Regular cardiac myocyte (primary cell): ENCODE measurements around the gene MYBBP1A. TPM values are rescaled to one million over a fixed set of nuclear protein-coding genes. Genes with fewer than 3 reads are reported as not detected.

Experiments used
- total RNA-seq: library from RNA; depleted of rRNA; stranded (reverse); fragments of >200 nt; gene quantifications from 2 replicates; pipeline ENCODE4 v1.2.3, GENCODE V29; 2014

MYBBP1A gene
- total RNA-seq: 49.3 and 84.7 TPM in 2 replicates

GRCh38 chr17:4554997-4555799 lies at the start of gene MYBBP1A:
Gene MYBBP1A (minus strand): TSS chr17:4555384. CDS start chr17:4555324, 60 bp downstream.

GRCh38 chr17:4584101-4584916 lies 29.1 kb upstream of the MYBBP1A start, which contains the start of gene SMTNL2:
Gene SMTNL2 (plus strand): TSS chr17:4584529. CDS start chr17:4584606, 77 bp downstream.

GRCh38 chr17:4560421-4560820 lies 5.2 kb upstream of the MYBBP1A start, which contains the start of gene GGT6:
Gene GGT6 (minus strand): TSS chr17:4560577. CDS start chr17:4560521, 56 bp downstream.

DNA sequence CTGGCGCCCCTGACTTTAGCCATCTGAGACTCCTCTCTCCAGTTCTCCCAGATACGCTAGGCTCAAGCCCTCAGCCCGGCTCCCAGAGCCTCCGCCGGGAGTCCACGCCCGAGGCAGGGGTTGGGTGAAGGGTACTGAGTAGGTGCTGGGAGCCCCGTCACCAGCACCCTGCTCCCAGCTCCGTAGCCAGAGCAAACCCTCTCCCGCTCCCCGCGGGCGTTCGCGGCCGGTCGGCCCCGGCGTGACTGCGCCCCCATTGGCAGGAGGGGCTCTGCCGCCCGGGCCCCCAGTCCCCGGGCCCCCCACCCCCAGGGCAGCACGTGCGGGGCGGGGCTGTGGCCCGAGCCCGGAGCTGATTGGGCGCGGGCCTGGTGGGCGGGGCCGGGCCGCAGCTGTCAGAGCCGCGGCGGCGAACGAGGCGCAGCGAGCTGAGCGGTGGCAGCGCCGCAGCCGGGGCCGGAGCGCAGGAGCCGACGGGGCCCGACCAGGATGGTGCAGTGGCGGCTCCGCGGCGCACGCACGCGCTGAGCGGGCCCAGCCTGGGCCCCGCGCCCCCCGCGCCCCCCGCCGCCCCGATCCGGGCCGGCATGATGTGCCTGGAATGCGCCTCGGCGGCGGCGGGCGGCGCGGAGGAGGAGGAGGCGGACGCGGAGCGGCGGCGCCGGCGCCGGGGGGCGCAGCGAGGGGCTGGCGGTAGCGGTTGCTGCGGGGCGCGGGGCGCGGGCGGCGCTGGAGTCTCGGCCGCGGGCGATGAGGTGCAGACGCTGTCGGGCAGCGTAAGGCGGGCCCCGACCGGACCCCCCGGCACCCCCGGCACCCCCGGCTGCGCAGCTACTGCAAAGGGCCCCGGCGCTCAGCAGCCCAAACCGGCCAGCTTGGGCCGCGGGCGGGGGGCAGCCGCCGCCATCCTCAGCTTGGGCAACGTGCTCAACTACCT lies 56.5 kb downstream of the MYBBP1A start, which contains the start of gene SPNS2:
TSS of gene SPNS2 (plus strand) at position 421 of the 937 bp plus-strand sequence. CDS start at position 588, 167 bp downstream.

Other genes with a start within 250 kb of the MYBBP1A start
- gene UBE2G1, start 188.7 kb downstream of the MYBBP1A start, total RNA-seq: 24.8 and 28.4 TPM in 2 replicates
- gene SPNS3, start 121.4 kb downstream of the MYBBP1A start, total RNA-seq: not detected in 2 replicates
- gene SPNS2, start 56.5 kb downstream of the MYBBP1A start, total RNA-seq: 0.96 and 1.1 TPM in 2 replicates
- gene GGT6, start 5.2 kb upstream of the MYBBP1A start, total RNA-seq: not detected in 2 replicates
- gene SMTNL2, start 29.1 kb upstream of the MYBBP1A start, total RNA-seq: under 0.01 TPM in 2 replicates
- not detected in 2 replicates for gene ALOX15, start 86.3 kb upstream of the MYBBP1A start, total RNA-seq
- gene PELP1, start 148.8 kb upstream of the MYBBP1A start, total RNA-seq: 25.1 and 29.6 TPM in 2 replicates
- gene ARRB2, start 155.2 kb upstream of the MYBBP1A start, total RNA-seq: 2.1 and 3.9 TPM in 2 replicates
- 11.7 and 12.7 TPM in 2 replicates for gene MED11, start 176.0 kb upstream of the MYBBP1A start, total RNA-seq
- under 0.01 TPM in 2 replicates for gene ZMYND15, start 184.4 kb upstream of the MYBBP1A start, total RNA-seq
- 0.58 and 2.0 TPM in 2 replicates for gene CXCL16, start 184.5 kb upstream of the MYBBP1A start, total RNA-seq
- gene TM4SF5, start 216.5 kb upstream of the MYBBP1A start, total RNA-seq: not detected in 2 replicates
- gene VMO1, start 231.0 kb upstream of the MYBBP1A start, total RNA-seq: 0.38 TPM in 1 of 2 replicates, not detected in the other
- 0.19 and 0.28 TPM in 2 replicates for gene GLTPD2, start 233.6 kb upstream of the MYBBP1A start, total RNA-seq
- 95.3 and 252 TPM in 2 replicates for gene PSMB6, start 240.8 kb upstream of the MYBBP1A start, total RNA-seq